Umbilical cord (tissue), 2 donors: ENCODE measurements around the gene SHKBP1. TPM values are rescaled to one million over a fixed set of nuclear protein-coding genes. Genes with fewer than 3 reads are reported as not detected.
"Not testable (repeated sequence)": the region's sequence is repeated elsewhere in the genome, so short reads cannot be mapped to it uniquely, and the experiment has no call there.

ENCODE experiments used
- DNase-seq: peaks from one replicate; pipeline ENCODE4 v3.0.0-alpha.2; 2015; ENCODE audit warnings: low spot score
- total RNA-seq: library from RNA; depleted of rRNA; stranded (reverse); fragments of >200 nt; gene quantifications from one replicate; pipeline ENCODE4 v1.2.3, GENCODE V29; 2014; ENCODE audit warnings: low replicate concordance; ENCODE audit not compliant: insufficient read depth

Gene SHKBP1, protein sequence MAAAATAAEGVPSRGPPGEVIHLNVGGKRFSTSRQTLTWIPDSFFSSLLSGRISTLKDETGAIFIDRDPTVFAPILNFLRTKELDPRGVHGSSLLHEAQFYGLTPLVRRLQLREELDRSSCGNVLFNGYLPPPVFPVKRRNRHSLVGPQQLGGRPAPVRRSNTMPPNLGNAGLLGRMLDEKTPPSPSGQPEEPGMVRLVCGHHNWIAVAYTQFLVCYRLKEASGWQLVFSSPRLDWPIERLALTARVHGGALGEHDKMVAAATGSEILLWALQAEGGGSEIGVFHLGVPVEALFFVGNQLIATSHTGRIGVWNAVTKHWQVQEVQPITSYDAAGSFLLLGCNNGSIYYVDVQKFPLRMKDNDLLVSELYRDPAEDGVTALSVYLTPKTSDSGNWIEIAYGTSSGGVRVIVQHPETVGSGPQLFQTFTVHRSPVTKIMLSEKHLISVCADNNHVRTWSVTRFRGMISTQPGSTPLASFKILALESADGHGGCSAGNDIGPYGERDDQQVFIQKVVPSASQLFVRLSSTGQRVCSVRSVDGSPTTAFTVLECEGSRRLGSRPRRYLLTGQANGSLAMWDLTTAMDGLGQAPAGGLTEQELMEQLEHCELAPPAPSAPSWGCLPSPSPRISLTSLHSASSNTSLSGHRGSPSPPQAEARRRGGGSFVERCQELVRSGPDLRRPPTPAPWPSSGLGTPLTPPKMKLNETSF
- total RNA-seq, result 6.3 TPM

- DNase-seq, result peak; percentile 98
Observed at GRCh38 chr19:40576585-40577451, at the start of gene SHKBP1. Gene SHKBP1 (plus strand): TSS chr19:40576873. CDS start chr19:40576900, 27 bp downstream.

GRCh38 chr19:40528078-40528477 lies 48.6 kb upstream of the SHKBP1 start:
- no peak for DNase-seq

DNA sequence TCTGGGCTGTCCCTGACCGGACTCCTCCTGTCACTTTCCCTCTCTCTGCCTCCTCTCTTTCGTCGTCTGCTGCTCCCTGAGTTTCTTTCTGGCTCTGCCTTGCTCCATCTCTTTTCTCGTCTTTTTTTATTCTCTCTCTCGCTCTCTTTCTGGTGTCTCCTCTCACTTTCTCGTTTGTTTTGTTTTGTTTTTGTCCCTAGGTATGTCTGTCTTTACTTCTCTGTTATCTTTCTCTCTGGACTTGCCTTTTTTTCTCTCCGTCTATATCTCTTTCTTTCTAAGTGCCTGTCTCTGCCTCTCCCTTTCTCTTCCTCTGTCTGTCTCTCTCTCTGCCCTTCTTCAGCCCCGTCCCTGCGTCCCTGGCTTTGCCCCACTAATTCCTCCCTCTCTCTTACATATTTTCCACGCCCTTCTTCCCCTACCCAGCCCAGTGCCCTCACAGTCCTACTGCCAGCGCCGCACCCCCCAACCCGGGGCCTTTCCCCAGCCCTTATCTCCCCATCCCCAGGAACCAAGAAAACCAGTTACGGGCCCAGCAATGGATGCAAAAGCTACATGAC lies 48.1 kb upstream of the SHKBP1 start:
- DNase-seq, result no peak

- peak; percentile 81 for DNase-seq
Observed at GRCh38 chr19:40529093-40529954, 47.3 kb upstream of the SHKBP1 start.

DNA sequence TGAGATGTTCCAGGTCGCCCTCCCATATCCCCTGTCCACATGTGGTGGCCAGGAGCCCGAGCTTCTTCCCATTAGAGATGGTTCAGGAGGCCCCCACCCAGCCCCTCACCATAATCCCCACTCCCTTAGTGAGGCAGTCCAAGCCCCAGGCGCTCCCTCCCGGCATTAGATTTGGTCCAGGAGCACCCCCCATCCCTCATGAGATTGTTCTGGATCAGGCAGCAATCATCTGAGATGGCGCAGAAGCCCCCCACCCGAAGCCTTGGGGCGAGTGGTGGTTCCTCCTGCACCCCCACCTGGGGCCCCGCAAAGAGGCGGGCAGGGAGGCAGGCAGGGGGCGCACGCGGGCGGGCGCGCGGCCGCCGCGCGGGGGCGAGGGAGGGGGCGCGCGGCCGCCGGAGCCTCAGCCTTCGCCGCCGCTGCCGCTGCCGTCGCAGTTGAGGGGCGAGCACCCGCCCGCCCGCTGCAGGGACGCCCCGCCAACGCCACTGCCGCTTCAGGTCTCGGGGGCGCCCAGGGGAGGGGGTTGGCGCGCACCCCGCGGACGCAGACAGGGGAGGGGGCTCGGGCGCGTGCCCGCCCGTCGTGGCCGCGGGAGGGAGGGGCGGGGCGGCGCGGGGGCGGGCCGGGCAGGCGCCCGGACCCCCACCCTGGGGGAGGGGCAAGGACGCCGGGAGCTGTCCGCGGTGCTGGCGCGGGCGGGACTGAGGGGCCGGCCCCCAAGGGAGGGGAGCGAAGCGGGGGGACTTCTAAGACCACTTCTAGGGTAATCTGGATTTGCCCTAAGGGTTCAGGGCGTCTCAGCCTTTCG lies 46.4 kb upstream of the SHKBP1 start:
- no peak for DNase-seq

DNA sequence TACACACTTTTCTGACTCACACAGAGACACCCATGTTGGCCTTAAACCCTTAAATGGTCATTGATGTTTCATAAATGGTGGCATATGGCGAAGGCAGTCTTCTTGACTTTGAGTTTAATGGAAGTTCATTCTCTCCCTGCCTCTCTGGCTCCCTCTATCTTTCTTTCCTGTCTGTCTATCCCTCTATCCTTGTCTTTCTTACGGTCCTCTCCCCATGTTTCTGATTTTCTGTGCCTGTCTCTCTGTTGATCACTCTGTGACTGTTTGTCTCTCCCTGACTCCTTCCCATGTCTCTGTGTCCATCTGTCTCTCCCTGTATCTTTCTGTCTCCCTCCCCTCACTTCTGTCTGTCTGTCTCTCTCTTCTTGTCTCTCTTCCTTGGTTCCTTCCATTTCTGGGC lies 43.2 kb upstream of the SHKBP1 start:
- no peak for DNase-seq

- no peak for DNase-seq
Observed at GRCh38 chr19:40534148-40534547, 42.5 kb upstream of the SHKBP1 start.

DNA sequence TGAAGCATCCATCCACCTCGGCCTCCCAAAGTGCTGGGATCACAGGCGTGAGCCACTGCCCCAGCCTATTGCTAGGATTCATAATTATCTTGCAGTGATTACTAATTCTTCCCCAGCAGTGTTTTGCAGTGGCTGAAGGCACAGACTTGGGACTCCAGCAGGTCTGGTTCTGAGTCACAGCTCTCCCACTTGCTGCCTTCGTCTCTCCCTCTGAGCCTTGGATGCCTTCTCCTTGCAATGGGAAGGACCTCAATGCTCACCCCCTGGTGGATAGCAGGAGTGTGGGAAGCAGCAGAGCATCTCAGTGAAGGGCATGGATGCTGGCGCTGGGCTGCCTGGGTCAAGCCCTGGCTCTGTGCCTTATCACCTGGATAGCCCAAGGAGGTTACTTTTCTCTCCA lies 37.6 kb upstream of the SHKBP1 start:
- no peak for DNase-seq

DNA sequence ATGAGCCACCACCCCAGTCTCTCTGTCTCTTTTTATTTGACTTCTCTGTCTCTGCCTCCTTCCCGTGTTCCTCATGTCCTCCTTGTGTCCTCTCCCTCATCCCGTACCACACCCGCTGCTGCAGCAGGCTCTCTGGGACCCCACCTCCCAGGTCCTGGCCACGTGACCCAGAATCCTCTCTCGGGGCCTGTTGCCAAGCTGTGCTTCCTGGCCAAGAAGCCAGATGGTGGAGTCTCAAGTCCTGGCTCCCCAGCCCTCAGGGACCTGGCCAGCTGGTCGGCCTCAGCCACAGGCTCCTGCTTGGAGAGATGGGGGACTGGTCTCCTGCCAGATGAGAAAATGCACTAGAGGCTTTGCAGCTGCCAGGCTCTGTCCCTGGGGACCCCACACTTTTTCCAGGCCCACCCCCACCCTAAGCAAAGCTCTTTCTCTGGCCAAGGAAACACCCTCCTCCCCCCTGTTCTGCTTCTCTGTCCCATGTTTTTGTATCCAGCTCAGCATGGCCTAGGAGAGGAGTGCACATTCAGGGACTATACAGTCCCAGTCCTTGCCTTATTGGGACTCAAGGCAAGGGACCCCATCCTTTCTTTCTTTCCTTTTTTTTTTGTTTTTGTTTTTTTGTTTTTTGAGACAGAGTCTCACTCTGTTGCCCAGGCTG lies 34.3 kb upstream of the SHKBP1 start:
- peak; percentile 17 for DNase-seq

DNA sequence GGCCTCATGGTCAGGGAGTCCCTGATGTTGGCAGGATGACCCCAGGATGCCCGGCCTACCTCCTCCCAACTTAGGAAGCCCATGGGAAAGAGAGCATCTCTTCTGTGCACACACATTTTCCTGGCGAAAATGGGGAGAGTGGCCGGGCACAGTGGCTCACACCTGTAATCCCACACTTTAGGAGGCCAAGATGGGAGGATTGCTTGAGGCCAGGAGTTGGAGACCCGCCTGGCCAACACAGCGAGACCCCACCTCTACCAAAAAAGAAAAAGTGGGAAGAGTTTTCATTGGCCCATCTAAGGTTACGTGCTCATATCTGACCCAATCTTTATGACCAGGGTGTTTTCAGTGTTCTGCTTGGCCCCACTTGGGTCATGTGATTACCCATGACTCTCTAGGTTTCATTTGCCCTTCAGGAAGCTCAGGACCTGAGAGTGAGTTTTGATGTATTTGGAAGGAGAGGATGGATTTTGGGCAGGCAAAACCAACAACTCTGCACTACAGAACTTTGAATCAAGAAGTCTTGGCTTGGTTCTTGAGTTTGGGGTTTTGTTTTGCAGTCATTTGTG lies 33.6 kb upstream of the SHKBP1 start:
- no peak for DNase-seq

- not testable (repeated sequence) for DNase-seq
Observed at GRCh38 chr19:40546153-40546841, 30.4 kb upstream of the SHKBP1 start.

GRCh38 chr19:40547190-40547589 lies 29.5 kb upstream of the SHKBP1 start:
- not testable (repeated sequence) for DNase-seq

- DNase-seq, result no peak
Observed at GRCh38 chr19:40547836-40548235, 28.8 kb upstream of the SHKBP1 start.

- DNase-seq, result peak; percentile 18
Observed at GRCh38 chr19:40549007-40549708, 27.5 kb upstream of the SHKBP1 start.

GRCh38 chr19:40550951-40551350 lies 25.7 kb upstream of the SHKBP1 start:
- DNase-seq, result no peak

DNA sequence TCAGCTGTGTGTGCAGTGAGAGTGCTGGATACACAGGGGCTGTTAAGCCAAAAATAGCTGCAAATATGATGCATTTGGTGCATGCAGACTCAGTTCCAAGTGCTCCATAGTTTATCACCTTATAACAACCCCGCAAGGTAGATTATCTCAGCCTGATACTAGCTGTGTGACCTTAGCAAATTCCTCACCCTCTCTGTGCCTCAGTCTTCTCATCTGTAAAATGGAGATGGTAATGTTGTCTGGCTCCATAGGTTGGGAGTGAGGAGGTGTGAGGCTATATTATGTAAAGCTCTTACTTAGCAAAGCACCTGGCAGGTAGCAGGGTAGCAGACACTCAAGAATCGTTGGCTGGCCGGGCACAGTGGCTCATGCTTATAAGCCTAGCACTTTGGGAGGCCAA lies 23.8 kb upstream of the SHKBP1 start:
- DNase-seq, result no peak
